SK-N-SH (cell line): ENCODE measurements around the gene RARB.

Experiments used
- TF ChIP-seq, protein P1 (sequence below): fragments of 200-600 bp; sonication (generic); IDR thresholded peaks from 2 replicates; pipeline ENCODE4 v1.6.1; 2017; ENCODE audit warnings: antibody characterized with exemption, mild to moderate bottlenecking, moderate library complexity
- TF ChIP-seq, protein P2 (sequence below): IDR thresholded peaks from 2 replicates; pipeline ENCODE4 v1.4.0; 2012; ENCODE audit warnings: low read depth, borderline replicate concordance
- TF ChIP-seq, protein P3 (sequence below): fragments of 150-350 bp; IDR thresholded peaks from 2 replicates; pipeline ENCODE4 v1.6.1; 2017; ENCODE audit warnings: antibody characterized with exemption, low read length, low read depth, borderline replicate concordance

DNA sequence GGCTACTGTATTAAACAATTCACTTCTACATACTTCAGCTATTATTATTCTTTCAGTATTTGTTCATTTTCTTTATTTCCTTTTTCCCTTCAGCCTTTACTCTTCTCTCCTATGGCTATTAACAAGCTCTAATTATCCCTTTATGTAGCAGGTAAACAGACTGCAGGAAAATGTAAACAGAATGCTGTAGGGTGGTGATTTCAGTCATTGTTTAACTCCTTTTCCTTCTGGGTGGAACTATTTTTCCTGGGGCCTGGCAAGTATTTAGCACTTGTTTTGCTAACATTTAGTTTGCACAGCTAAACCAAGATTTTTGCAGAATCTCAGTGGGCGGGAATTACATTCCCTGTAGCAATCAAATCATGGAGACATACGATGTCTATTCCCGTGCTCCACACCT, 14.4 kb downstream of the RARB start:
- TF ChIP-seq, protein P1, sequence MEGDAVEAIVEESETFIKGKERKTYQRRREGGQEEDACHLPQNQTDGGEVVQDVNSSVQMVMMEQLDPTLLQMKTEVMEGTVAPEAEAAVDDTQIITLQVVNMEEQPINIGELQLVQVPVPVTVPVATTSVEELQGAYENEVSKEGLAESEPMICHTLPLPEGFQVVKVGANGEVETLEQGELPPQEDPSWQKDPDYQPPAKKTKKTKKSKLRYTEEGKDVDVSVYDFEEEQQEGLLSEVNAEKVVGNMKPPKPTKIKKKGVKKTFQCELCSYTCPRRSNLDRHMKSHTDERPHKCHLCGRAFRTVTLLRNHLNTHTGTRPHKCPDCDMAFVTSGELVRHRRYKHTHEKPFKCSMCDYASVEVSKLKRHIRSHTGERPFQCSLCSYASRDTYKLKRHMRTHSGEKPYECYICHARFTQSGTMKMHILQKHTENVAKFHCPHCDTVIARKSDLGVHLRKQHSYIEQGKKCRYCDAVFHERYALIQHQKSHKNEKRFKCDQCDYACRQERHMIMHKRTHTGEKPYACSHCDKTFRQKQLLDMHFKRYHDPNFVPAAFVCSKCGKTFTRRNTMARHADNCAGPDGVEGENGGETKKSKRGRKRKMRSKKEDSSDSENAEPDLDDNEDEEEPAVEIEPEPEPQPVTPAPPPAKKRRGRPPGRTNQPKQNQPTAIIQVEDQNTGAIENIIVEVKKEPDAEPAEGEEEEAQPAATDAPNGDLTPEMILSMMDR: no peak
- TF ChIP-seq, protein P2, sequence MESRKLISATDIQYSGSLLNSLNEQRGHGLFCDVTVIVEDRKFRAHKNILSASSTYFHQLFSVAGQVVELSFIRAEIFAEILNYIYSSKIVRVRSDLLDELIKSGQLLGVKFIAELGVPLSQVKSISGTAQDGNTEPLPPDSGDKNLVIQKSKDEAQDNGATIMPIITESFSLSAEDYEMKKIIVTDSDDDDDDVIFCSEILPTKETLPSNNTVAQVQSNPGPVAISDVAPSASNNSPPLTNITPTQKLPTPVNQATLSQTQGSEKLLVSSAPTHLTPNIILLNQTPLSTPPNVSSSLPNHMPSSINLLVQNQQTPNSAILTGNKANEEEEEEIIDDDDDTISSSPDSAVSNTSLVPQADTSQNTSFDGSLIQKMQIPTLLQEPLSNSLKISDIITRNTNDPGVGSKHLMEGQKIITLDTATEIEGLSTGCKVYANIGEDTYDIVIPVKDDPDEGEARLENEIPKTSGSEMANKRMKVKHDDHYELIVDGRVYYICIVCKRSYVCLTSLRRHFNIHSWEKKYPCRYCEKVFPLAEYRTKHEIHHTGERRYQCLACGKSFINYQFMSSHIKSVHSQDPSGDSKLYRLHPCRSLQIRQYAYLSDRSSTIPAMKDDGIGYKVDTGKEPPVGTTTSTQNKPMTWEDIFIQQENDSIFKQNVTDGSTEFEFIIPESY: no peak
- TF ChIP-seq, protein P3, sequence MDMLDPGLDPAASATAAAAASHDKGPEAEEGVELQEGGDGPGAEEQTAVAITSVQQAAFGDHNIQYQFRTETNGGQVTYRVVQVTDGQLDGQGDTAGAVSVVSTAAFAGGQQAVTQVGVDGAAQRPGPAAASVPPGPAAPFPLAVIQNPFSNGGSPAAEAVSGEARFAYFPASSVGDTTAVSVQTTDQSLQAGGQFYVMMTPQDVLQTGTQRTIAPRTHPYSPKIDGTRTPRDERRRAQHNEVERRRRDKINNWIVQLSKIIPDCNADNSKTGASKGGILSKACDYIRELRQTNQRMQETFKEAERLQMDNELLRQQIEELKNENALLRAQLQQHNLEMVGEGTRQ: no peak
